Activated CD4-positive, alpha-beta T cell treated with anti-CD3 and anti-CD28 coated beads, Interleukin-2, amount 50 U/mL, for 16 hours (primary cell): ENCODE measurements around the gene EMC6.
A peak's percentile ranks its signal among the peaks of the same experiment; 100 is the strongest.
"Not testable (repeated sequence)": the region's sequence is repeated elsewhere in the genome, so short reads cannot be mapped to it uniquely, and the experiment has no call there.

Experiments used
- DNase-seq: peaks from one replicate; pipeline ENCODE4 v3.0.0-alpha.2; 2020

The EMC6 gene

DNA sequence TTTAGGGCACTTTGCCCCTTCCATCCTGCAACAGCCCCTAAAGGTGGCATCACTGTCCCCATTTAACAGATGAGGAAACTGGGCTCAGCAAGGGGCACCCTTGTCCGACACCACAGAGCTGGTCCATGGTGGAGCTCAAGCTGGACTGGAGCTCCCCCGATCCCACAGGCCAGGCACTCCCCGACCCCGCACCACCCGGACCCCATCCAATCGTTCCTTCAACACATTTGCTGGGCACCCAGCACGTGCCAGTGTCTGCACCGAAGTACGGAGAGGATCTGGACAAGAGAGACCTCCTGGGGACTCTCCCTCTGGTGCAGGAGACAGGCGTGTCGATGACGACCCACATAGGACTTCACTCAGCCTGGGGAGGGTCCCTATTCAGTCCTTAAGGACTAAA lies 13.4 kb downstream of the EMC6 start:
- DNase-seq = no peak

GRCh38 chr17:3683054-3683511 lies 14.5 kb downstream of the EMC6 start:
- DNase-seq = peak; percentile 64

GRCh38 chr17:3685174-3685573 lies 16.6 kb downstream of the EMC6 start:
- DNase-seq = no peak

GRCh38 chr17:3688027-3688553 lies 19.5 kb downstream of the EMC6 start:
- no peak for DNase-seq

DNA sequence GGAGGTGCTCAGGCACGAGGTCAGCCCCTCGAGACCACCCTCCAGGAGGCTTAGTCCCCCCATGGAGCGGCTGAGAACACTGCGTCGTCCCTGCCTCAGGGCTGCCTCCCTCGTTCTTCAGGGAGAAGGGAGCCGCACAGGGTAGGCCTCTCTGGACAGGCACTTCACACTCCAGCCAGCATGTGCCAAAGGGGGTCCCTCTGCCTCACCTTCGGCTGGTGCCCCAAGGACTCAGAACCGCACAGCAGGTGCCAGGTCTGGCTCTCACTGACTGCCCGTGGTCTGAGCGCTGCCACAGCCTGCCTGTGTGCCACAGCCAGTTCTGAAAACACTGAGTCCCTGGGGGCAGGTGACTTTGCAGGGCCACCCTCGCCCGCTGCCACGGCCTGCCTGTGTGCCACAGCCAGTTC lies 20.2 kb downstream of the EMC6 start:
- no peak for DNase-seq

GRCh38 chr17:3689262-3690093 lies 20.9 kb downstream of the EMC6 start:
- no peak for DNase-seq

DNA sequence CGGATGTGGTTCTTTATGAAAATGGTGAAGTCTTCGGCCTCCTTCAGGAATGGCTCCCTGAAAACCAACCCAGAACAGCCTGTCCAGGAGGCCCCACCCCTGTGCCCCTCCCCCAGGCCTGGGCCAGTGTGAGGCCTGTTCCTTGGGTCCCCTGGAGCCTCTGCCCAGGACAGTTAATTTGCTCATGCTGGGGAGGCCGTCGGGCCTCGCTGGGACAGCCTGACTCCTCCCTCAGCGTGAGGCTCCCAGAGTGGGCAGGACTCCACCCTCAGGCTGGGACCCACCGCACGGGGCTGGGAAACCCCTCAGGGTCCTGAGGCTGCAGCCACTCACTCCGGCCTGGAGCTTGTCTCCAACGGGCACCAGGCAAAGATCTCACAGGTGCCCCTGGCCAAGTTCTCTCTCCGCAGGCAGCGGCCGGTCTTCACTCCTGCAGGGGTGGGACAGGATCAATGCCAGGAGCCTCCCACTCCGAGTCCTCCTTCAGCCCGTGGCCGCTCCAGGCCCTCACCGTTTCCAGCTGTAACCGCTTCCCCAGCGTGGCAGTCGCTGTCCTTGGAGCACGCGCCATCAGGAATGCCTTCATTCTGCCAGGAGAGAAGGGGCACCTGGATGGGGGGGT lies 21.6 kb downstream of the EMC6 start:
- no peak for DNase-seq

DNA sequence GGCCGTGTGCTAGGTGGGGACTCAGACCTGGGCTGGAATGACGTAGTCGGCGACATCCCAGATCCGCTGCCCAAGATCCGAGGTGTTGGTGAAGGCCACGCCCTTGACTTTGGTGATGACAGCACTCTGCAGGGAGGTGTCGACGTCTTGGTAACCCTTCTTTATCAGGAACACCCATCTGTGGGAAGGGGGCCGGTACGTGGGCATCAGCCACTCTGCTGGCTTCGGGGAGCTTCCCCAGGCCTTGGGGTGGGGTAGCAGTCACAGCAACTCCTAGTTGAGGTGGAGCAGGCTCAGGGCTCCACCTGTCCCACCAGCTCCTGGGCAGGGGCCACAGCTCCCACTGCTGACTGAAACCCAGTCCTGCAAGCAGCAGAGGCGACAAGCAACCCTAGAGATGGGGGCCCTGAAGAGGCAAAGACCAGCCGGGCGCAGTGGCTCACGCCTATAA lies 23.0 kb downstream of the EMC6 start:
- DNase-seq = no peak

- no peak for DNase-seq
Observed at GRCh38 chr17:3692346-3692745, 23.7 kb downstream of the EMC6 start.

GRCh38 chr17:3693141-3693540 lies 24.5 kb downstream of the EMC6 start:
- no peak for DNase-seq

- peak; percentile 80 for DNase-seq
Observed at GRCh38 chr17:3693829-3694231, 25.2 kb downstream of the EMC6 start.

DNA sequence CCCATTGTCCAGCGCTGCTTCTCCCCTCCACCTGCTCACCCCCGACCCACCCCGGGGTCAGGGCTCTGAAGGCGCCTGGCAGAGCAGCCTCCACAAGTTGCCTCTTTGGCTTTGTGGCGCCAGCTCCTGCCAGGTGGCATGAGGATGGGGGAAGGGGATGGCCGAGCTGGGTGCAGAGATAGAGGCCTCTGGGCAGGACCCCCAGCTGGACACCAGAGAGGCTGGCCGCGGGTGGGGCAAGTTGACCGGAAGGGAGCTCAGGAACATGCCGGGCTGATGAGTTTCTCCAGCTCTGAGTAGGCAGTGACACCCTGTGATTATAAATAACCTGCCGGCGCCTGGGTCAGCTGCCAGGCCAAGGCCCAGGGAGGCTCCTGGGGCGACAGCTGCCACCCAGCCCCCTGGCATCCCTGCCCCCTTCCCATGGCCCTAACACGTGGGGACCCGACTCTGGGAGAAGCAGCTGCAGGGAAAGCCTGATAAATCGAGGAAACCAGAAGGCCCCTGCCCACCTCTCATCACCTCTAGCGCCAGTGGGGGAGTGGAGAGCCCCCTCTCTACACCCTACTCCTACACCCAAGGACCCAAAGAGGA lies 26.6 kb downstream of the EMC6 start:
- DNase-seq = no peak

DNA sequence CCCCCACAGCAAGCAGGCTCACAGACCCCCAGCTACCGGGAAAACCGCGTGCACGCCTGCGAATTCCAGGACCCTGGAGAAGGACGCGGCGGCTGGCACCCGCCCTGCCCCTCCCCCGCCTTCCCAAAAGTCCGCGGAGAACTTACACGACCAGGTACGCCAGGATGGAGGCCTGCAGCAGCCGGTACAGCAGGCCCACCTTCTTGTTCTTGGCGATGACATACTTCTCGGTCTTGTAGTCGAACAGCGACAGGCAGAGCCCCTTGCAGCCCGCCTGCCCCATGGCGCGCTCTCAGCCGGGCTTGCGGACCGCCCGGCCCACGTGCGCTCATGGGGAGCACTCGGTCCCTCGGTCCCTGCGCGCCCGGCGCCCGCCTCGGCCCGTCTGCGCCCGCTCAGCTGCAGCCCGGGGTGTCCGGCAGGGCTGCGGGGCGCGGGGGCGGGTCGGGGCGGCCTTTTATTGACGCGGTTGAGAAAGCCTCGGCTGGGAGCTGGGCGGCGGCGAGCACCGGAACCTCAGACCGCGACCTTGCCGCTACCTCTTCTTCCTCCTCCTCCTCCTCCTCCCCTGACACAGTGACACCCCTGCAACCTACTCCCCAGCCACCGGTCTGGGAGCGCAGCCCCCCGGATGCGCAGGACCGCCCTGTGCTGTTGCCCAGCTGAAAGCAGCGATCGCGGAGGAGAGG lies 27.3 kb downstream of the EMC6 start, which contains the start of gene P2RX5:
TSS of gene P2RX5 (minus strand) at position 433 of the 689 bp plus-strand sequence. CDS start at position 283, 150 bp downstream.
- DNase-seq = peak; percentile 76

DNA sequence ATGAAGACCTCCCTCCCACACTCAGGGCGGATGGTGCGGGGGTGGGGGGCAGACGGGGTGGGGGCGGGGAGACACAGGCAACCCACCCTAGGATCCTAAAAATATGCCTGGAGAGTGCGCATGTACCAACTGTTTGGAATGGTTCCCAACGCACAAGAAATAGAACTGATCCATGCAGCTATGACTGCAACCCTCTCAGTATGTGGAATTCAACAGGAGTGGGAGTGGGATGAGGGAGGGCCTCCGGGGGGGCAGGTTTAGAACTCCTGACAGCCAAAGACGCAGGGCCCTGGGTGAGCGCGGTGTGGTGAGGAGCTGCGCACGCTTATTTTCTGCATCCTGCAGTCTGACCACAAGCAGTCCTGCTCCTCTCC lies 28.5 kb downstream of the EMC6 start:
- DNase-seq = no peak

DNA sequence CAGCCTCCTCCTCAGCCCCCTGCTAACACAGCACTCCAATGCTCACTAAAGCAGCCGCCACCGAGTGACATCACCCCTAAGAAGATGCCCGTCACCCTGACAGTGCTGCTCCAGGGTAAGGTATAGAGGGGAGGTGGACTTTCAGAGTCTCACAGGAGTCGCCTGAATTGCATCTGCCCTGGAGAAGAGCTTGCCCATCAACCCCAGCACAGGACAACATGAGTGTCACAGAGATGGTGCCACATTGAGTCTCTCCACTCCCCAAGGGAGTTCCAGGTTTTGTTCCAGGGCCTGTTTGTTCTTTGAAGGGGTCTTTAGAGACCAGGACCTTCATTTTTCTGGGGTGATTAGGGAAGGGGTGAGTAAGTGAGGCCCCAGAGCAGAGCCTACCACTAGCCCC lies 29.5 kb downstream of the EMC6 start:
- no peak for DNase-seq

DNA sequence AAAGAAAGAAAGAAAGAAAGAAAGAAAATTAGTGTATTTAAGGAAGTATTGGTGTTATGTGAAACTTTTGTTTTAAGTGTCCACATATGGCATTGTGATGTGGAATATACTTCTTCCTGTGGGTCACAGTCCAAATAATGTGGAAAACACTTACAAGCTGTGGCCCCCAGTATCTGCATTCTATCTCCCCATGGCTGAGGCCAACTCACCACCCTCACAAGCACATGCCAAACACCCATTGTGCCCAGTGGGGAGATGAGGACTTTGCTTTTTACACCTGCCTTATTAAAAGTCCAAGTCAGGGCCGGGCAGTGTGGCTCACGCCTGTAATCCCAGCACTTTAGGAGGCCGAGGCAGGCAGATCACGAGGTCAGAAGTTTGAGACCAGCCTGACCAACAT lies 31.3 kb downstream of the EMC6 start:
- DNase-seq = no peak

DNA sequence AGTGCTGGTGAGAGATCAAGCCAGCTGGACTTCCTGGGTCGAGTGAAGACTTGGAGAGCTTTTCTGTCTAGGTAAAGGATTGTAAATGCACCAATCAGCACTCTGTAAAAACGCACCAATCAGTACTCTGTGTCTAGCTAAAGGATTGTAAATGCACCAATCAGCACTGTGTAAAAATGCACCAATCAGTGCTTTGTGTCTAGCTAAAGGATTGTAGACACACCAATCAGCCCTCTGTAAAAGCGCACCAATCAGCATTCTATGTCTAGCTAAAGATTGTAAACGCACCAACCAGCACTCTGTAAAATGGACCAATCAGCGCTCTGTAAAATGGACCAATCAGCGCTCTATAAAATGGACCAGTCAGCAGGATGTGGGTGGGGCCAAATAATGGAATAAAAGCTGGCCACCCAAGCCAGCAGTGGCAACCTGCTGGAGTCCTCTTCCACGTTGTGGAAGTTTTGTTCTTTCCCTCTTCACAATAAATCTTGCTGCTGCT lies 33.5 kb downstream of the EMC6 start:
- not testable (repeated sequence) for DNase-seq

DNA sequence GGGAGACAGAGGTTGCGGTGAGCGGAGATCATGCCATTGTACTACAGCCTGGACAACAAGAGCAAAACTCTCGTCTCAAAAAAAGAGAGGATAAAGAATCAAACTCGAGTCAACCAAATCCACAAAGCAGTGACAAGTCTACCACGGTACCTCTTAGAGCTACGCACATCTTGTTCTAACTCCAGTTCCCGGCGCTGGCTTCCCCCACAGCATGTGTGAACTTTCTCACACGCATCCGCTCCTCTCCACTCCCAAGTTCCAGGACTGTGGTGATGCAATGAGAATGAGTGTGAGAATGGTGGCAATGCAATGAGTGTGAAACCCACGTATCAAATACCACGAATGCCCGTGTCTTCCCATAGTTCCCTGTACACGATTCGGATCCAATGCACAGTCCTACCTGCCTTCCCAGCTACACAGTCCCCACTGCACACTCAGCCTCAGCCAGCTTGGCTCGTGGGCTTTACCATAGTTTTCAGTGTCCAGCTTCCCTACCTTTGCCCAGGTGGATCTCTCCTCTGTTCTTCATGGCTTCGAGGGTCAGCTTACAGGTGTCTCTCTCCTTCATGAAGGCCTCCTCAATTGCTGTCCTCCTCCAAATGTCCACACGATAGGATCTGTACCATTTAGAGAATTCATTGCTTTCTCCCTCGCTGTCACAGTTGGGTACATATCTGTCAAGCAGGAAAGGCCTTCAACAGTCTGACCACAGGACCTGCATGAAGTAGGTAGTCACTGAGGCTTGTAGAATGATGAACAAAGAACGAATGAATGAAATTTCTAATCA lies 36.5 kb downstream of the EMC6 start:
- no peak for DNase-seq

GRCh38 chr17:3705718-3705984 lies 37.0 kb downstream of the EMC6 start:
- DNase-seq = not testable (repeated sequence)

DNA sequence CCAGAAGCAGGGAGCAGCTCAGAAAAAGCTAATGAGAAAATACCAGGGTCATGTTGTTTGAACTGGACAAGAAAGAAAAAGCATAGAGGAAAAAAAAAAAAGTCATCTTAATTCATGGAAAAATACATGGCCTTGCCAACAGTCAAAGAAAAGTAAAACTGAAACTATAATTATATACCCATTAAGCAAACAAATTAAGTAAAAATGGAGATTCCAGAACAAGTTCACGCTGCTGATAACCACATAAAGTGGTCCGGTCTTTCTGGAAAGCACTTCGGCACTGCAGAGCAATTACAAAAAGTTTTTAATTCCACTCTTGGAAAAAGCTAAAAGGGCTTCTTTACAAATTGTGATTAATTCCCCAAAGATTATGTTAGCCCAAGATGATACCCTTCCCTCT lies 39.8 kb downstream of the EMC6 start:
- no peak for DNase-seq

DNA sequence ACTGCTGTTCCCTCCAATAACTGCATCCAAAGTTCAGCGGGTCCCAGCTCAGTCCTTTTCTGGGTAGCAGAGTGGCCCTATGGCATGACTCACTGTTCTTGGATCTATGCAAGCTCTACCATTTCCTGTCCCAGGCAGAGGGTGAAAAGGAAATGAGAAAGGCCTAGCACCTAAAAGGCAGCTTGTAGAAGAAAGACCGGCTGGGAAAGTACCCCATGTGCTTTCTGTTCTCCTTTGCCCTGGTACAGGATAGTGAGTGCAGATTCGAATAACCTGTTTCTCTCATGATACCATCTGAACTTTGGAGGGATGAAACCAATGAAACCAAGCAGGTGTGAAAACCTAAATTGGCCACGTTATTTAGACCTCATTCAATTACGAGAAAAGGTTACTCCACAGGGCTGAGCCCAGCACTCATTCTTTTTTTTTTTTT lies 42.4 kb downstream of the EMC6 start:
- peak; percentile 98 for DNase-seq

- peak; percentile 77 for DNase-seq
Observed at GRCh38 chr17:3712811-3713463, 44.3 kb downstream of the EMC6 start.
